Testis (tissue), 2 donors: Measurements from ENCODE around the gene KRT9.

Source experiments
- POLR2A ChIP-seq: fragments of 450-650 bp; IDR thresholded peaks from one replicate; pipeline ENCODE4 v1.6.1; 2017; ENCODE audit warnings: antibody characterized with exemption, mild to moderate bottlenecking, moderate library complexity
- TF ChIP-seq, protein P1 (sequence below), 3 experiments: fragments of 450-650 bp in 2 of 3; fragments of 200-600 bp in 1 of 3; sonication (generic) in 1 of 3; IDR thresholded peaks; one replicate each; pipeline ENCODE4 v1.5.1; 2016 to 2019; ENCODE audit warnings: antibody characterized with exemption in 3 of 3, mild to moderate bottlenecking in 2 of 3, moderate library complexity in 1 of 3

DNA sequence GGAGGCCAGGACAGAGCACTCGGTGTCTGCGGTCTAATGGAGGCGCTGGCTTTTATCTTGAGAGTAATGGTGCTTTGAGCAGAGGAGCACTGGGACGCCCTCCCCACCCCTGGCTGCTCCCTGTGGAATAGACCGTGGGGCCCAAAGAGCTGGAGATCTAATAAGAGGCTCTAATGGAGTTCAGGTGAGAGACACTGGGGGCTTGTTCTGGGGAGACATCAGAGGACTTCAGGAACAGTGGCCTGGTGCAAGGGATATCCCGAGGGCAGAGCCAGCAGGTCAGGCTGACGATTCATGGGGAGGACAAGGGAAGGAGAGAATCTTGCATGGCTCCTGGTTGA, 34.3 kb downstream of the KRT9 start:
- TF ChIP-seq, protein P1, sequence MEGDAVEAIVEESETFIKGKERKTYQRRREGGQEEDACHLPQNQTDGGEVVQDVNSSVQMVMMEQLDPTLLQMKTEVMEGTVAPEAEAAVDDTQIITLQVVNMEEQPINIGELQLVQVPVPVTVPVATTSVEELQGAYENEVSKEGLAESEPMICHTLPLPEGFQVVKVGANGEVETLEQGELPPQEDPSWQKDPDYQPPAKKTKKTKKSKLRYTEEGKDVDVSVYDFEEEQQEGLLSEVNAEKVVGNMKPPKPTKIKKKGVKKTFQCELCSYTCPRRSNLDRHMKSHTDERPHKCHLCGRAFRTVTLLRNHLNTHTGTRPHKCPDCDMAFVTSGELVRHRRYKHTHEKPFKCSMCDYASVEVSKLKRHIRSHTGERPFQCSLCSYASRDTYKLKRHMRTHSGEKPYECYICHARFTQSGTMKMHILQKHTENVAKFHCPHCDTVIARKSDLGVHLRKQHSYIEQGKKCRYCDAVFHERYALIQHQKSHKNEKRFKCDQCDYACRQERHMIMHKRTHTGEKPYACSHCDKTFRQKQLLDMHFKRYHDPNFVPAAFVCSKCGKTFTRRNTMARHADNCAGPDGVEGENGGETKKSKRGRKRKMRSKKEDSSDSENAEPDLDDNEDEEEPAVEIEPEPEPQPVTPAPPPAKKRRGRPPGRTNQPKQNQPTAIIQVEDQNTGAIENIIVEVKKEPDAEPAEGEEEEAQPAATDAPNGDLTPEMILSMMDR (IDR thresholded peaks at IDR 0.05): no peak
- no peak for TF ChIP-seq POLR2A
